ENCODE measurements around the gene IFIH1.

The IFIH1 gene

DNA sequence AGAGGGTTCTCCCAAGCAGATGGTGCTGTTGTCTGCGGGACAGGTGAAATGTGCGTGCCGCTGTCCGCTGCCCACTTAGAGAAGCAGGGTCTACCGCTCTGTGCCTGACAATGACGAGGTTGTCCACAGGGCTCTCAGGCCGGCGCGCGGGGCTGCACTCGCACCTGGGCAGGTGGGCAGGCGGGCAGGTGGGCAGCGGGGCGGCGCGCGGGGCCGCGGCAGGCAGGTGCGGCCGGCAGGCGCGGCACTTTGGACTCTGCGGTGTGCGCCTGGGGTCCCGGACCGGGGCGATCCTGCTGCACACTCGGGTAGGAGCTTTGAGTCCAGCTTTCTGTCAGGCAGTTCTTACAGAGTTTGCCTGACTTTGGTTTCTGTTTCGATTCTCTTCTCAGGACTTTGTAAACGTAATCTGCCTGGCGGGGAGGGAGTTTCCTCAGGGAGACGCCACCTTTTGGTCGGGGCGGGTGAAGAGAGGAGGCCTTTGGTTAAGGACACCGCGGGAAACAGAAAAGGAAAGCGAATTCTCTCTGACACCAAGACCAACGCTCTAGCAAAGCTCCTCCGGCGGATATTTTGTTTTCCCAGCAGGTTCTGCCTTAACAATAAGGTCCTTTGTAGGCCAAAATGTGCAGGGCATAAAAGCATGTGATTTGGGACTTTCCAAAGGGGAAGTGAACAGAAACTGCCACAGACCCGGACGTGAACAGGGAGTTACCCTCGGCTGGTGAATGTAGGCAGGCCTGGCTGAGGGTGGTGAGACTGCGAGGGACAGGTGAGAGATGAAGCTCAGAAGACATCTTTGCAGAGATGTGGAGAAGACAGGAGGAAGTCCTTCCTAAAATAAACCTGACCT is at the start of gene IFIH1:
Gene IFIH1, minus strand, starts transcription at position 357 of the 853 bp plus-strand sequence. CDS start 377 bp downstream, outside the sequence.
- DNase-seq, result peak; percentile 63 to 71

DNA sequence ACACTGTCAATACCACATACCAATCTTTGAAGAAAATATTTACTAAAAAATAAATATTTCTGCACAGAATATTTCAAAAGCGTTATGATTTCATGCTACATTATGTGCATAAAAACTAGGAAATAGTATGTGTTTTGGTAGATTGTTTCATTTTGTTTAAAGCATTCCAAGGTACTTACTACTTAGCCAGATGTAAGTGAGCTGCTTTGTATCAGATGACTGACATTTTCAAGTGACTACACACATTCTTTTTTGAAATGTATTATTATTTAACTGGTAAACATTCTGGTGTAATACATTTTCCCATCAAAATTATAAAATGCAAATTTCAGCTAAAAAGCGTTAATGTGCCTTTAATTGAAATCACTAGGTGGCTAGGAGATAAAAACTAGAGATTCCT is 46.9 kb upstream of the IFIH1 start:
- DNase-seq, result no peak

DNA sequence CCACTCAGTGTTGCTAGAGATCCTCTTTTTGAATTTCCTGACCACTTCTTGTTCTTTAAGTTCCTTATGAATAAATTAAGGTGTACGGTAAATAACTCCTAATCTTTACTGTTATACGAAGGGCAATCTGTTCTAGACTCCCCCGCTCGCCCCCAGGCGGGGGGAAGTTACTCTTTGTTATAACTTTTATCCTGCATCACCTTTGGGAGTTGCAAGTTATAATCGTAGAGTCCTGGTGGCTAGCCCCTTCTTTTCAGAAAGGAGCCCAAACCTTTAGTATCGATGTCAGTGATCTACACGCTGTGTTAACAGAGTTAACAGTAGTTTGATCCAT is 26.1 kb upstream of the IFIH1 start:
- no peak for DNase-seq

DNA sequence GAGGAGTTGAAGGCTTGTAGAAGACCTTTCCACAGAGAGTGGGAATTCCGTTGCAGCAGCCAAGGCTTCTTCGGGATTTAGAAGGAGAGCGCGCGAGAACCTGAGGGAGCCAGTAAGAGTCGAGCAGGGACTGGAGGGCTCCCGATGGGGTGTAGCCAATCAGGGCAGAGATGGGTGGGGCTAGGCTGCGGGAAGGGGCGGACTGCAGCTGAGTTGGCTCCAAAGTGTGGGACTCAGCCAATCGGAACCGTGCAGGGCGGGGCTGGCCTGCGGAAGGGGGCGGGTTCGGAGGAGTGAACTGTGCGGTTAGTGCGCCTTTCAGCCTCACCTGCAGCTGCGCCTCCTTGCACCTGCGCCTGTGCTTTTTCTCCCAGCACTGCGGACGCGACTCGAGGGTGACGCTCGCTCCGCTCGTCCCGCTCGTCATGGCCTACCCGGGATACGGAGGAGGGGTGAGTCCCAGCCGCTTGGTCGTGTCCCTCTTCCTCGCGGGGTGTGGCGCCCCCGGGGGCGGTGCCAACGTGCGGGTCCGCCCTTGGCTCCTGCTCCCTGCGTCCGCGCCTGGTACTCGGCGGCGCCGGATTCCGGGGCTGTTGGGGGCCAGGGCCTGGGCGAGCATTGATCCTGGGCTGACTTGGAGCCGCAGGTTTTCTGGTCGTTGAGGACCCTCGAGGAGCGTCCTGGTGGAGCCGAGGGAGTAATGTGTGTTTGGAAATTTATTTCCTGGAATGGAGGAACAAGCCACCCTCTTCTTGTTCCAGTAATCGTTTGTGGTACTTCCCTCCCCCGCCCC is 25.5 kb upstream of the IFIH1 start, which contains the start of gene GCA:
Gene GCA, plus strand, starts transcription at position 309 of the 793 bp plus-strand sequence. Its CDS starts 117 bp downstream, at position 426.
- peak; percentile 96 for DNase-seq

DNA sequence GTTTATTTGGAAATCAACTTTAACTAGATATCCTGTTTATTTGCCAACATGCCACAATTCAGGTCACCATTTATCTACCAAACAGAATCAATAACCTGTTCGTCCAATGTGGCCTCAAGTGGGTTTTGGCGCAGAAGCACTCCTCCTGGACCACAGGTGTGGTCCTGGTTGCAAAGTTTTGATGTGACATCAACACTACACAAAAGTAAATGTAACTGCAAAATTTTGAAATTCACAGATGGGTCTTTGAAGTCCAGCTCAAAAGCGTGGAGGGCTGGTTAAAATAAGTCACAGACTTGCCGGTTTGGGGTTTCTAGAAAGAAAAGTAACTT is 25.0 kb upstream of the IFIH1 start:
- DNase-seq, result no peak

DNA sequence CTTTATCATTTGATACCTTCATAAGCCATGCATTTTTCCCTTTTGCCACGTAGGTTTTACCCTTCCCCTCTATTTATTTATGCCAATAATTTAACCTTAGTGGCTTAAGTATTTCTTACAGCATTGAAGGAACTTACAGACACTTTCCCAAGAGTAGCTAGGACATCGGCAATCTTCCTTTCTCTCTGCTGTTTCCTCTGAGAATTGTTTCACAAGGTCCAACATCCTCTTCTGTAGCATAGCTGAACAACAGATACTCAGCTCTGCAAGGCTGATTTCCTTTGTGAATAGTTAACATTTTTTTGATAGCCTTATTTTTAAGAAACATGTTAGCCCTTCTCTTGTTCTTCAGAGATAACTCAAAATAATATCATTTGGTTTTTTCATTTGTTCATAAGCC is 24.4 kb upstream of the IFIH1 start:
- no peak for DNase-seq

DNA sequence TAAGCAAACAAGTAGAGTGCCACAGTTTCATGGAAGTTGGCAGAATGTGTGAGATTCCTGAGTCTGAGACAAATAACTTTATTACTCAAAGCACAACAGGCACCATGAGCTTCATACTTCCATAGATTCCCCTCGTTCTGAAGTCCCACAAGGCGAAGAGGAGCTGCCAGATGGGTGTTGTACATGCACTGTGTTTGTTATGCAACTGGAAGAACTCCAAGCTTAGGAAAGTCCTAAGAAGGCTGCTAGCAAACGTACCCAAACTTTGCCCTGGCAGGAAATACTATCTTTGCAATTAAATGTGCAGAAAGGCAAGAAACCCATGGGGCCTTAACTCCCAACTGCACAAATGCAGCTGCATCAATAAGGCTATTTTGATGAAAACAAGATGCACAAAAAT is 23.8 kb upstream of the IFIH1 start:
- no peak for DNase-seq

DNA sequence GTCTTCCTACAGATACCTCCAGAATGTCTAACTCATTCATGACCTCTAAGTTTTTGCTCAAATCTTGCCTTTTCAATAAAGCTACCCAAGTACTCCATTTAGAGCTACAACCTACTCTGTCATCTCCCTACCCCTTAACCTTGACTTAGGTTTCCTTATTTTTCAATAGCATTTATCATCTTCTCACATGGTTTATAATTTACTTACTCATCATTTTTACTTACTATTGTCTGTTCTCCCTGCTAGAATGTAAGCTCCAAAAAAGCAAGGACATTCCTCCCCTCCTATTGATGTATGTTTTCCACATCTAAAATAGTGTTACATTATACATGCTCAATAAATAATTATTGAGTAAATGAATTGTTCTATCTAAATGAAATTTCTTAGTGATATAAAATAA is 22.3 kb upstream of the IFIH1 start:
- DNase-seq, result no peak

DNA sequence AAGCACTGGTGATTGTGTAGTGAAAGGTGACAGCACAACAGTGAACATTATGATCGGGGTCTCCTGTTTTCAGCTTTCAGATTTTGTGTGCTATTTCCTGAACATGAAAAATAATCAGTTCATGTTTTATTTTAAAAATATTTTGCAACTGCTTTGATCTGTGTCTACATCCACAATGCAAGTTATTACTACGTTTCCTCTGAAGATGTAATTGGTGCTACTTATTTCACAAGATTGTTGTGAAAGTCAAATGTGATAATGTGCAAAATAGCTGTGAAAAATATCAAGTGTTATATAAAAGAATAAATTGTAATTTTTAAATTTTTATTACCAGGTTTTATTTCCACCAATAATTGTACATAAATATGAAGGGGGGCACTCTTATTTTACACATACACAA is 19.4 kb upstream of the IFIH1 start:
- no peak for DNase-seq

DNA sequence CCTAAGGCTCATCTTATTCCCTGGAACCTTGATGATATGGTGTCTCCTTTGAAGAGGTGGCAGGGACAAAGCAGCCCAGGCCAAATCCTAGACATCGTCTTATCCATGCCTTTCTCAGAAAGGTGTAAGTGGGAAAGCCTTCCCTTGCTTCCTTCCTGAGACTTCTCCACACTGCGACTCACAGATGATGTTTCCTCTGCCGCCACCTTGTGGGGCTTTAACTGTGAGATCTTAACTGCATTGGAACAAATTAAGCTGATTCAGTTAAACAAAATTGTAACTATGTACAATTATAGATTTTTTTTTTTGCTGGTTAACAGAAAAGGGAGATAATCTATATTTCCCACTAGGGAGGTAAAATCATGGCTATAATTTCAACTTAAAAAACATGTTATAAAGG is 15.5 kb upstream of the IFIH1 start:
- peak in 1 of 2 experiments; percentile 20 for DNase-seq

DNA sequence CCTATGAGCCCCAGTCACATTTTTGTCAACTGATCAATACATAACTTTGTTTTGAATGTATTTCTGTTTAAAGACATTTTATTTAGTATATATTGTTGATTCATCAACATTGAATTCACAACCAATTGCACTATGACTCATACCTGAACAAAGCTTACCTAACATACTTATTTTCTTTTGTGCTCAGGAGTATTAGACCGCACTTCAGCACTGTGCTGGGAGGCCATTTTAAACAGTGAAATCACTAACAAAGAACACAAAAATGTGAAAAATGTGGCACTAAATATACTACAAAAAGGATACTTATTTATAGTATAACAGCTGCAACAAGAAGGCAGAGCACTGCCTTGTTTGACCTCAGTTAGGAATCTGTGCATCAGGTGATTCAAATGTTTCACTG is 12.4 kb upstream of the IFIH1 start:
- DNase-seq, result no peak

DNA sequence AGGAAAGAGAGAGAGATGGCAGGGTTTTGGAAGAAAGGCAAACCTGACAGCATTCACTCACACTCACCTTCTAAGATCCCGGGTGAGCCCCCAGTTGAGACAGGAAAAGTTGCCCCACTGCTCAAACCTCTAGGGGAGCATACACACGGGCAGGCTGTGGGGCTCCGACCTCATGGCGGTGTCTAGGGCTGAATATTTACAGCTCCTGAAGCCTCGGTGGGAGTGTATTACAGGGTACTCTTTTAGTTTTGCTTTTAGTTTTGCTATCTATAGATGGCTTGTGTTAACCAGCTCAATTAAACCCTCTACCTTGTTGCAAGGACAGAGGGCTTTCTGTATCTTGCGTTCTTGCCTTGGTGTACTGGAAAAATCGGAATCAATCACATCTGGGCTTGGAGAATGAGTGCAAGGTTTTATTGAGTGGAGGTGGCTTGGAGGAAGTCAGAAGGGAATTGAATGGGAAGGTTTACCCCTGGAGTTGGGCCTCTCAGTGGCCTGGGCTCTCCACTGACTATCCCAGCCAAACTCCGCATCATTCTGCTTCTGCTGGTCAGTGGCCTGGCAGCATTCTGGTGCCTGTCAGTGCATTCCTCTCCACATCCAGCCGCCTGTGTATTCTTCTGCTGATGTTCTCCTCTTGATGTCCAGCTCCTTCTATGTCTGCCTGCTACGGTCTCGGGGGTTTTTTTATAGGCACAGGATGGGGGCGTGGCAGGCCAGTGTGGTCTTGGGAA is 10.1 kb upstream of the IFIH1 start:
- no peak for DNase-seq

DNA sequence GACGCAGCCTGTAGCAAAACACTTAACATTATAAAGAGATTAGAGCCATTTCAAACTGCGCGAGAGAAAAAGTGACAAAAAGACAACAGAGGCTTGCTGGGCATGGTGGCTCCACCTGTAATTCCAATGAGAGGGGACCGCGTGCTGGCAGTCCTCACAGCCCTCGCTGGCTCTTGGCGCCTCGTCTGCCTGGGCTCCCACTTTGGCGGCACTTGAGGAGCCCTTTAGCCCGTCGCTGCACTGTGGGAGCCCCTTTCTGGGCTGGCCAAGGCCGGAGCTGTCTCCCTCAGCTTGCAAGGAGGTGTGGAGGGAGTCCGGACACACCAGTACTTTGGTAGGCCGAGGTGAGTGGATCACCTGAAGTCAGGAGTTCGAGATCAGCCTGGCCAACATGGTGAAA is 9.3 kb upstream of the IFIH1 start:
- DNase-seq, result no peak

DNA sequence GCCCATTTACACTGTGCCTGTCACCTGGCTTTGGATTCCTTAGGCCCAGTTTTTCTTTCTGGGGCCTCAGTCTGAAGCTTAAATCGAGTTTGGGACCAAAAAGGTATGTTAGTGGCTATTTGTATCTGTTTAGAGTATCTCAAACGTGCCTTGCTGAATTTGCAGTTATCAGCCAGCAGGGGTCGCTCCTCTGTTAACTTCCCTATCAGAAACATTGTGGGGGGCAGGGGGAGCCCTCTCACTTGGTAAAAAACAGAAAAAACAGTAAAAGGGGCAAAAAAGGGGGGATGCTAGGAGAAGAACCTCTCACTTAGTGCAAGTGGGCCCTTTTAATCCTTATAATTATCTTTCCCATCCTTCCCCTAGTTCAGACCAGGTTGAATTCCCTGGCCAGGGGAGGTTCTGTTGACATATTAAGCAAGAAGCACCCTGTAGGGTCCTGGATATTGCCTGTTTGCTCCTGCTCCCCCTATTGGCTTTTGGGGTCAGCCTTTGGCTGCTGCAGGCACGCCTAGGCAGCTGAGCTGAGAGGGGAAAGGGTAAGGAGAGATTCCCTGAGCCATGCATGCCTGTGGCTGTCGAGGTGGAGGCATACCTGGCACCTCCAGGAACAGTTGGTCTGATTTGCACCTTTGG is 8.8 kb upstream of the IFIH1 start:
- DNase-seq, result no peak

DNA sequence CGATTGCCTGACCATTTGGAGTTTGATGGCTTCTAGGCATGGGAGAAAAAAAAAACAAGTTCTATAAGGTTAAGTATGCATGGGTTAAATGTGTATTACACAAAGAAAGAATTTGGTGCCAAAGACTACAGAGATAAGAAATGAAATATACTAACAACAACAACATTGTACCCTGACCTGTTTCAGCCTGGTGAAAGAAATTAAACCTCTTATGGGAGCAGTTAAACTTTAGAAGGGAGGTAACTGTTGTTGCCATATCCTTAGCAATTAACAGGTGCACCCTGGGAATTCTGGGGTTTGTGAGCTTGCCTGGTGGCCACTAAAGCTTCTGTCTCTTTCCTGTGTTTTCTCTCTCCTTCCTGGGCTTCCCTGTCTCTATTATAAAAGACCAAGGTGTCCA is 6.5 kb upstream of the IFIH1 start:
- no peak for DNase-seq

DNA sequence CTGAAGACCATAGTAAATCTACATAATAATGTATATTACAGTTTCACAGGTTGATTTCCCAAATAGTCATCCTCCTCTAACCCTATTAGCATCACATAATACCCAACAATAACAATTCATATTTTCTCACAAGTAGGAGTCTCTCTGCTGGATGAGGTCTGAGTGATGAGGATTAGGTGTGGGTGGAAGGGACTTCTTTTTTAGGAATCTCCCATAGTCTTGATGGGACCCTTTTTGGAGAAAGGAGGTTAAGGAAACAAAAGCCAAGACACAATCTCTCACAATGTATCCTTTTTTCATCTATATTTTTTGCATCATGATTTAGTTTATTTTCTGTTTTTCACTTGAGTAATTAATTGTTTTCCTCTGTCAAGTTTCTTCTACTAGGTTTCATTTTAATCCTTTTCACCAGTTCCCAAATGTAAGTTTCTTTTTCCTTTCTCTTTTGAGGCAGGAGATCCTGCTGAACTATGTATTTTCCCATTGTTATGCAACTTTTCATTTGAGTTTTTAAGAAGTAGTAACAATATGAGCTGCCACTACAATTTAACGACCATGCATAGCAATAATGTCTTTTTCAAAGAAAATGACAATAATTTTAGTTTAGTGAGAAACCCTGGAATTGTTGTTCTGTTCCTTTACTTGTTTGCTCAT is 2.5 kb upstream of the IFIH1 start:
- DNase-seq, result no peak

DNA sequence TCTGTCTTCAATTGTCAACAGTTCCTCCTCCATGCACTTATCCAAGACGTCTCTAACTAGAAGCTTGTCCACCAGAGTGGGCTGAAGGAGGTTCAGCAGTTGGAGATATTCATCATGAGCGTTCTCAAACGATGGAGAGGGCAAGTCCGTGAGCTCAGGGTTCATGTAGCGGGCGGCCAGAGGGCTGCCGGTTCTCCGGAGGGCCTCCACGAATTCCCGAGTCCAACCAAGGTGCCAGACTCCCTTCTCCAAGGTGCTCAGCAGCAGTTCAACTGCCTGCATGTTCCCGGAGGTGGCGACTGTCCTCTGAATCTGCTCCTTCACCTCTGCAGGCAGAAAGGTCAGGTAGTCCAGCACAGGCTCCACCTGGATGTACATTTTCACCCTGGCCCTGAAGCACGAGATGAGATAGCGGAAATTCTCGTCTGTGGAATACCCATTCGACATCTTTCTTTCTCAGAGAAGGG is 590 bp downstream of the IFIH1 start:
- DNase-seq, result no peak

DNA sequence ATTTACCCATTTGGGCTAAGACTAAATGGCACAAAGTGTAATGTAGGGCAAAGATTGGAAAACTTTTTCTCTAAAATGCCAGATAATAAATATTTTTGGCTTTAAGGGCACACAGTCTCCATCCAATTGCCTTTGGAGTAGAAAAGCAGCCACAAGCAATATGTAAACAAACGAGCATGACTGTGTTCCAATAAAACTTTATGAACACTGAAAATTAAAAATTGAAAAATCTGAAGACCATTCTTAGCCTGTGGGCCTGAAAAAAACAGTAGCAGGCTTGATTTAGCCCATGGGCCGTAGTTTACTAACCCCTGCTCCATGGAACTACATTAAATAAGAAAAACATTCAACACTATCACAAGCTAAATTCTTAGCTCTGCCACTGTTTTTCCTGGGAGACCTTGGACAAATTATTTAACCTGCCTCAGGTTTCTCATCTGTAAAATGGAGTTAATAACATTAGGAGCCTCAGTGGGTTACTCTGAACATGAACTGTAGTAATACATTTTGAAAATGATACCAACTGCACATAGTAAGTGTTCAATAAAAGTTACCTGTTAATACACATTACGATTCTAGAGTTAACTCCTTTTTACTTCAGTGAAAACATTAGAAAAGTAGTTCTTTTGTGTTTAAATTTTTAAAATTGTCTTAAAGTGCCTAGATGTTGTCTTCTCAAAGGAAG is 1.3 kb downstream of the IFIH1 start:
- DNase-seq, result no peak

DNA sequence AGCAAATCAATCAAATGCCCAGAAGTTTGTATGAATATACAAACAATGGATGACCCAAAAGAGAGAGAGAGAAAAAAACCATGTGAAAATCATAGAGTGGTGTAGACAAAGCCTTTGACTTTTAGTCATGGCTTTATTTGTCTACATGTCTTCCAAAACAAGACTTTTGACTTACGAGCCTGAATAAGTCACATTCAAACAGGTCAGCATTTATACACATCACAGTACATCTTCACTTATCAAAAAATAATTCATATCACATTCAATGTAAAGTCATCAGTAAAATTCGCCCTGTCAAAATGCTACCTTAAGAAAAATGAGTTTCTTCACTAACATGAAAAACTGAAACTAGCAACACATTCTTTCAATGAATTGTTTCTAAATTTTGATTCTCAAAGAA is 1.9 kb downstream of the IFIH1 start:
- DNase-seq, result no peak

DNA sequence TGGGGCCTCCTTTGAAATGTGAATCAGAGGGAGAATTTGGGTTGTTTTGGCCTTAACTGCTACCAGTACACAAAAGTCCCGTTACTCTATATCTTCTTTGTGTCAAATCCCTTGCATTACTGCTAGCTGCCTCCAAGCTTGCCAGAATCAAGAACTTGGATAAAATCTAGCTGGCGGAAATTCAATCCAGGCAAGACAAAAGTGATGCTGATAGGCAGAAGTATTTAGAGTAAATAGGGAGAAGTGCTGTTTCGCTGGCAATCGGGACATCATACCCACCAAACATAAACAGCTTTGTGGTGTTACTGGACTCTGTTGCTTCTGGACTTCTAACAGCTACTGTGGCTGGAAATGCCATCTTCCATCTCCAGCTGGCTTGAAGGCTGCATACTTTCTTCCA is 2.5 kb downstream of the IFIH1 start:
- no peak for DNase-seq

DNA sequence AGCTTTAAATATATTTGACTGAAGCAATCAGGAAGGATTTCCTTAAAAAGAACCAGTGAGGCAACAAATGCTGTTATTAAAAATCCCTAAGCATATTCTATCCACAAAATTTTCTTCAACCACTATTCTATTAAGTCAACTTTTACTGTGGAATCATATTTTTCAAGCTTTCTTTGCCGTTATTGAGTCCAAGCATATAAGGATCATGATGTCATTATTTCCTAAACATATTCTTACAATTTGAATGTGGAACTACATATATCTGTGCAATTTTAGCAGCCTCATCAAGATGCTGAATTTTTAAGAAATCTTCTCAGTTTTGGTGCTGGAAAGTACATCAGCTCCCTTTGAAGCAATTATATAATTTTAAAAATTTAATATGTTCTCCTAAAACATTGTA is 5.6 kb downstream of the IFIH1 start:
- no peak for DNase-seq

All from SHP77 (cell line).